ENCODE results near the gene MTMR4.

Gene MTMR4

GRCh38 chr17:58529275-58529674, 14.8 kb upstream of the MTMR4 start:
- no peak for DNase-seq

GRCh38 chr17:58528443-58528842, 14.0 kb upstream of the MTMR4 start:
- no peak for DNase-seq
- in situ Hi-C loops (cut with MboI; ENCODE audit: low pct_unique_long_range_greater_than_20kb, low sequenced_read_pairs): loop anchor here (25.0 kb wide), 1 partner anchor 484 kb away; no protein-coding TSS in a partner anchor

More at GRCh38 chr17:58529275-58529674, 14.8 kb upstream of the MTMR4 start:
- in situ Hi-C loops (cut with MboI; ENCODE audit: low pct_unique_long_range_greater_than_20kb, low sequenced_read_pairs): loop anchor here (25.0 kb wide), 1 partner anchor 483 kb away; no protein-coding TSS in a partner anchor

GRCh38 chr17:58527949-58528348, 13.5 kb upstream of the MTMR4 start:
- in situ Hi-C loops (cut with MboI; ENCODE audit: low pct_unique_long_range_greater_than_20kb, low sequenced_read_pairs): loop anchor here (25.0 kb wide), 1 partner anchor 484 kb away; no protein-coding TSS in a partner anchor
- DNase-seq: no peak

GRCh38 chr17:58527306-58527705, 12.9 kb upstream of the MTMR4 start:
- in situ Hi-C loops (cut with MboI; ENCODE audit: low pct_unique_long_range_greater_than_20kb, low sequenced_read_pairs): loop anchor here (25.0 kb wide), 1 partner anchor 485 kb away; no protein-coding TSS in a partner anchor
- peak; percentile 35 for DNase-seq

GRCh38 chr17:58525239-58525638, 10.8 kb upstream of the MTMR4 start:
- in situ Hi-C loops (cut with MboI; ENCODE audit: low pct_unique_long_range_greater_than_20kb, low sequenced_read_pairs): loop anchor here (25.0 kb wide), 1 partner anchor 487 kb away; no protein-coding TSS in a partner anchor
- no peak for DNase-seq

- DNase-seq: no peak
- in situ Hi-C loops (cut with MboI; ENCODE audit: low pct_unique_long_range_greater_than_20kb, low sequenced_read_pairs): no loop called here
Measured at GRCh38 chr17:58521680-58522079, 7.2 kb upstream of the MTMR4 start.

GRCh38 chr17:58520843-58521430, 6.5 kb upstream of the MTMR4 start:
- in situ Hi-C loops (cut with MboI; ENCODE audit: low pct_unique_long_range_greater_than_20kb, low sequenced_read_pairs): no loop called here
- peak; percentile 61 for DNase-seq

- peak; percentile 100 for DNase-seq
- in situ Hi-C loops (cut with MboI; ENCODE audit: low pct_unique_long_range_greater_than_20kb, low sequenced_read_pairs): no loop called here
Measured at GRCh38 chr17:58517928-58518609, 3.6 kb upstream of the MTMR4 start.

GRCh38 chr17:58517378-58517927, 3.0 kb upstream of the MTMR4 start:
- in situ Hi-C loops (cut with MboI; ENCODE audit: low pct_unique_long_range_greater_than_20kb, low sequenced_read_pairs): no loop called here
- no peak for DNase-seq

- no peak for DNase-seq
- in situ Hi-C loops (cut with MboI; ENCODE audit: low pct_unique_long_range_greater_than_20kb, low sequenced_read_pairs): no loop called here
Measured at GRCh38 chr17:58516644-58517377, 2.4 kb upstream of the MTMR4 start.

- in situ Hi-C loops (cut with MboI; ENCODE audit: low pct_unique_long_range_greater_than_20kb, low sequenced_read_pairs): no loop called here
- no peak for DNase-seq
Measured at GRCh38 chr17:58515286-58515685, 848 bp upstream of the MTMR4 start.

GRCh38 chr17:58514770-58515157, 326 bp upstream of the MTMR4 start:
- in situ Hi-C loops (cut with MboI; ENCODE audit: low pct_unique_long_range_greater_than_20kb, low sequenced_read_pairs): no loop called here
- DNase-seq: no peak

GRCh38 chr17:58513267-58513964, 1.0 kb downstream of the MTMR4 start:
- in situ Hi-C loops (cut with MboI; ENCODE audit: low pct_unique_long_range_greater_than_20kb, low sequenced_read_pairs): no loop called here
- no peak for DNase-seq

- in situ Hi-C loops (cut with MboI; ENCODE audit: low pct_unique_long_range_greater_than_20kb, low sequenced_read_pairs): no loop called here
- no peak for DNase-seq
Measured at GRCh38 chr17:58510075-58510474, 4.4 kb downstream of the MTMR4 start.

GRCh38 chr17:58508341-58509067, 5.9 kb downstream of the MTMR4 start:
- no peak for DNase-seq
- in situ Hi-C loops (cut with MboI; ENCODE audit: low pct_unique_long_range_greater_than_20kb, low sequenced_read_pairs): no loop called here

GRCh38 chr17:58507123-58507634, 7.3 kb downstream of the MTMR4 start:
- DNase-seq: no peak
- in situ Hi-C loops (cut with MboI; ENCODE audit: low pct_unique_long_range_greater_than_20kb, low sequenced_read_pairs): no loop called here

GRCh38 chr17:58506354-58507080, 7.9 kb downstream of the MTMR4 start:
- in situ Hi-C loops (cut with MboI; ENCODE audit: low pct_unique_long_range_greater_than_20kb, low sequenced_read_pairs): no loop called here
- DNase-seq: no peak

Data from KBM-7 (cell line).